Right forelimb (tissue), 1 donor: Measurements from ENCODE around the gene TMC4.
A peak's percentile ranks its signal among the peaks of the same experiment; 100 is the strongest.
"Not testable (repeated sequence)": the region's sequence is repeated elsewhere in the genome, so short reads cannot be mapped to it uniquely, and the experiment has no call there.

Source experiments
- DNase-seq: peaks from one replicate; pipeline ENCODE4 v3.0.0-alpha.2; 2018

TMC4 gene

DNA sequence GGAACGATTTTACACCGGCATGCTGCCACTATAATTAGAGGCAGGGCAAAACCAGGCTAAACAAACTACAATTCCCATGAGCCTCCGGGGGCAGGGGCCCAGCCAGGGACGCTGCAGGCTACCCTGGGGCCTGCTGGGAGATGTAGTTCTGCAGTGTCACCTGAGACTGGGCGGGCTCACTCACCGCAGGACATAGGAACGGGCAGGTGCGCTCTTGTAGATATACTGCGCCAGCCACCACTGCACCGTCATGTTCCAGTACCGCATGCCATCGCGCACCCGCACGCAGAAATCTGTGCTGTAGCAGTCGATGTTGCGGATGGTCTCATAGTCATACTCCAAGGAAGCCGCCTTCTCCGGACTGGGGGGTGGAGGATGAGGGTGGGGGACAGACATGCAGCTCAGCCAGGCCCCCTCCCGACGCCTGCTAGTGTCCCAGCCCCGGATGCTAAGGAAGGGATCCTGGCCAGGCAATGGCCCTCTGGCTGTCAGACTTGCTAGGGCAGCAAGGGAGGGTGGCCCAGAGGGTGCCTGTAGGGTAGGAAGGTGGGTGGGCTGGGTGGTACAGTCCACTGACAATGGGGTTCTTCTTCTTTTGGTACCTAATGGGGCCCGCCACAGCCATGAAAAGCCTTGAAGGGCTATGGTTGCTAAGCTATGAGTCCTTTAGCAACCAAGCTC is 5.8 kb upstream of the TMC4 start:
- no peak for DNase-seq

DNA sequence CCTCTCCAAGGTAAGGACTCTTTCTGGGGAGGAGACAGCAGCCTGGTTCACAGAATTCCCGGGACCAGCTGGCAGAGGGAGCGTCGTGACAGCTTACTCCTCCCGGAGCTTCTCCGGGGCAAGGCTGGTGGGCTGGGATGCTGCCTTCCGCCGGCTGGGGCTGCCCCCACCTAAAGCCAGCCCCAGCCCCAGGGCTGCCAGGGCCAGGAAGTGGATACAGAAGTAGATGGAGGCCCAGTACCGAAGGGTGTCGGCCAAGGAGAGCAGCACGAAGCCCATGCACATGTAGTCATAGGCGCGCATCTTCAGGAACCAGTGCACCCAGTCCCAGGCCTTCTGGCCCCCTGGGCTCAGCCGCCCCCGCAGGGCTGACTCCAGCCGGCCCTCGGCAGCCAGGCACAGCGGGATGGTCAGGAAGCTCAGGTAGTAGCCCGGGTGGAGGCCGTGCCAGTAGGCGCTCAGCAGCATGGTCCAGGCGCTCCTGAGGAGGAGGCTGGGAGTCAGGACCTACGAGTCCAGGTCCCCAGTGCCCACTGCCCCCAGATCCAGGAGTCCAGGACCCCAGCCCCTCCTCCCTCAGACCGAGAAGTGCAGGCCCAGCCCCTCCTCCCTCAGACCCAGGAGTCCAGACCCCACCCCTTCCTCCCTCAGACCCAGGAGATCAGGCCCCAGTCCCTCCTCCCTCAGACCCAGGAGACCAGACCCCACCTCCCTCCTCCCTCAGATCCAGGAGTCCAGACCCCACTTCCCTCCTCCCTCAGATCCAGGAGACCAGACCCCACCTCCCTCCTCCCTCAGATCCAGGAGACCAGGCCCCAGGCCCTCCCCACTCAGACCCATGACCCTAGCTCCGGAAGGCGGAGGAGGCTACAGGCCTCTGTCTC is 1.2 kb upstream of the TMC4 start:
- DNase-seq, result no peak

DNA sequence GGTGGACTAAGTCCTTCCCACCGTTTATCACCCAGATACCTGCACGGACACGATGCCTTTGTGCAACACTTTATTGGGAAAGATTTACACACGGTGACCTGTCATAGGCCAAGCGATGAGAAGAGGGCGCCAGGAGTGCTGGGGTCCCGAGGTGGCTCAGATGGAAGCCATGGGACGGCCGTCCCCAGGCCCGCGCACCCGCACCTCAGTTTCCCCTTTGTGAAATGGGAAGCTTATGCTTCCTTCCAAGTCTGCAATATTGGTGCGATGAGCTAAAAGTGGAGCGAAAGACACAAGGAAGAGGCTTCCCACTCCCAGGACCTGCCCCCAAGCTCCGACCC is 369 bp upstream of the TMC4 start:
- DNase-seq, result no peak

DNA sequence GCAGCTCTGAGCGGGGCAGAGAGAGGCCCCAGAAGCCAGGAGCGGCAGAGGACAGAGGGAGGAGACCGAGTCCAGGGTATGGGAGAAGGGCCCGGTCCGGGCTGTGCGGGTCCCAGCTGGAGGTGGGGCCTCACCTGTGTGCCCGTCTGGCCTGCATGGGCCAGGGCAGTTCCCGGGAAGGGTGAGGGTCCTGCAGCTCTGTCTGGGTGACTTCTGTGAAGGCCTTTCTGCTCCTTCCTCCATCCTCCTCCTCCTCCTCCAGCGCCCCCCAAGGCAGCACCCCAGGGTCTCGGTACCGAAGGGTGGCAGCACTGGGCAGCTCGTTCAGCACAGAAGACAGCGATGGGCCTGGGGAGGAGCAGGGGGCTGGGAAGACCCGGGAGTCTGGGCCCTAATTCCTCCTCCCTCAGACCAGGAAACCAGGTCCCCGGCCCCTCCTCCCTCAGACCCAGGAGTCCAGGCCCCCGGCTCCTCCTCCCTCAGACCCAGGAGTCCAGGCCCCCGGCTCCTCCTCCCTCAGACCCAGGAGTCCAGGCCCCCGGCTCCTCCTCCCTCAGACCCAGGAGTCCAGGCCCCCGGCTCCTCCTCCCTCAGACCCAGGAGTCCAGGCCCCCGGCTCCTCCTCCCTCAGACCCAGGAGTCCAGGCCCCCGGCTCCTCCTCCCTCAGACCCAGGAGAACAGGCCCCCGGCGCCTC is 1.1 kb downstream of the TMC4 start:
- not testable (repeated sequence) for DNase-seq

DNA sequence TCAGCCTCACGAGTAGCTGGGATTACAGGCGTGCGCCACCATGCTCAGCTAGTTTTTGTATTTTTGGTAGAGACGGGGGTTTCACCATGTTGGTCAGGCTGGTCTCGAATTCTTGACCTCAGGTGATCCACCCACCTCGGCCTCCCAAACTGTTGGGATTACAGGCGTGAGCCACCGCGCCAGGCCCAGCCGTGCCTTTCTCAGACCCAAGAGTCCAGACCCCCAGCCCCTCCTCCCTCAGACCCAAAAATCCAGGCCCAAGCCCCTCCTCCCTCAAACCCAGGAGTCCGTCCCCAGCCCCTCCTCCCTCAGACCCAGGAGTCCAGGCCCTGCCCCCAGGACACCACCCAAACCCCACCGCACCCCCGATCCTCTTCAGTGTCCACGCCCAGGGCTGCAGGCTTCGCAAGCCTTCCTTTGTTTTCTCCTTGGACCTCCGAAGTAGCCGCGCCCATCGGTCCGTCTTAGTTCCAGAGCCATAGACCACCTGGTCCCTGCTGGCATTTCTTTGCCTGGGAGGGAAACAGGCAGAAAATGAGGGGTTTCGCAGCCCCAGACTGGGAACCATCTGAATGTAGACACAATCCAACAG is 3.7 kb downstream of the TMC4 start:
- DNase-seq, result no peak

DNA sequence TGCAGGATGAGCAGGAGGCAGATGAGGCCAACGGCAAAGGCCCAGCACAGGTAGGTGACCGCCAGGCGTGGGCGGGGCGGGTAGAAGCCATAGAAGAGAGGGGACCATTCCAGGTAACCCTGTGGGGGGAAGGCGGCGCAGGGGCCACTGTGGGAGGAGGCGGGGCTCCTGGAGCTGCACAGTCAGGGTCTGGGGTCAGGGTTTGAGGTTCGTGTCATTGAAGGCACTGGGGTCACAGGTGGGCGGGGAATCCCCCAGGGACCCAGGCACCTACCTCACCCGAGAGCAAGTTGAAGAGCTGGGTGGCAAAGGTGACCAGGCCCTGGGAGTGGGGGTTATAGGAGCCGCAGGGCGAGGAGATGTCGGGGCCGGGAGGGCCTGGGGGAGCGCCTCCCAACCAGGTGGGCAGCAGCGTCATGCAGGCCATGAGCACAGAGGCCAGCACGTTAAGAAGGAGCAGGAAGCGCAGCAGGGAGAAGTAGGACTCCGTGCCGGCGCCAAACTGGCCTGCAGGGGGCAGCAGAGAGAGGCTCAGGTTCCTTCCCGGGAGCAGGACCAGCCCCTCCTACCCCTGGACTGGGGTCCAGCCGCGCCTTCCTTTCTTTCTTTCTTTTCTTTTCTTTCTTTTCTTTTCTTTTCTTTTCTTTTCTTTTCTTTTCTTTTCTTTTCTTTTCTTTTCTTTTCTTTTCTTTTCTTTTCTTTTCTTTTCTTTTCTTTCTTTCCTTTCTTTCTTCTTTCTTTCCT is 4.6 kb downstream of the TMC4 start:
- peak; percentile 96 for DNase-seq

DNA sequence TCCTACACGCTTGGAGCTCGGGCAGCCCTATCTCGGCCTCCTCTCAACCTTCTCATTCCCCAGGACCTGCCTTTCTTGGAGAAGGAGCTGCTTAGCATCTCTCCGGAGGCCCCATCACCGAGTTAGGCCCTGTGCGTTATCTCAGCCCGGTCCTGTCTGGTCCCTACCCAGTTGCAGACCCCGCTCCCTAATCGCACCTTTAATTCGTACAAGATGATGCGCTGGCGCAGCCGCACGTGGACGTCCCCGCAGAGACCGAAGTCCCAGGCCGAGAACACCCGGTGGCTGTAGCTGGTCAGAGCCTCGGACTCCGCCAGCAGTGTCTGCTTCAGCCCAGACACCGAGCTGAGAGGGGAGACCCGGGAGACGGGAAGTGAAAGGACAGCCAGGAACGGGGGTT is 7.7 kb downstream of the TMC4 start:
- no peak for DNase-seq

DNA sequence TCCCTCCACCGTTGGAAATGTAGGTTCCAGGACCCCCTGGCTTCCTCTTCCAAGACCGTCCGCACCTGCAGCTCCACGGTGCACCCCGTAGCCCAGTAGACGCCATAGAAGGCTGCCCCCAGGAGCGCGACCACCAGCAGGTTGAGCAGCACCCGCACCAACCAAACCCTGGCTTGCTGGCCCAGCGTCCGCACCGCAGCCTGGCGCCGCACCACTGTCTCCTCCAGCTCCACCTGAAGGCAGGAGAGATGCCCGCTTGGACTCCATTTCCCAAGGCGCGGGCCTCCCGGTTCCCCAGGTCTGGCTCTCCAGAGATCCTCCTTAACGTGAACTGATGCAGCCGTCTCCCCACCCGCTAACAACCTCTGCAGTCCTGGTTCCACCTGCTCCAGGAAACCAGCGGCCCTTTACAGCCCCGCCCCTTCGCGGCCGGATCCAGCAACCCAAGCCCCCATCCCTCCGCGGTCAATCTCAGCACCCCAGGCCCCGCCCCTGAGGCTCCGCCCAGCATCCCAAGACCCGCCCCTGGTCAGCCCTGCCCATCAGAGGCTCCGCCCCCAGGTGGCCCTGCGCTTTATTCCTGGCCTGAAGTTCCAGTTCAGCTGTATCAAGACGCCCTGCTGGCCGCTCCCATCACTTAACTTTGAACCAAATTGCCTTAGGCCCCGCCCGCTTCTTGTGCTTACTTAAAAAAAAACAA is 8.4 kb downstream of the TMC4 start:
- no peak for DNase-seq

DNA sequence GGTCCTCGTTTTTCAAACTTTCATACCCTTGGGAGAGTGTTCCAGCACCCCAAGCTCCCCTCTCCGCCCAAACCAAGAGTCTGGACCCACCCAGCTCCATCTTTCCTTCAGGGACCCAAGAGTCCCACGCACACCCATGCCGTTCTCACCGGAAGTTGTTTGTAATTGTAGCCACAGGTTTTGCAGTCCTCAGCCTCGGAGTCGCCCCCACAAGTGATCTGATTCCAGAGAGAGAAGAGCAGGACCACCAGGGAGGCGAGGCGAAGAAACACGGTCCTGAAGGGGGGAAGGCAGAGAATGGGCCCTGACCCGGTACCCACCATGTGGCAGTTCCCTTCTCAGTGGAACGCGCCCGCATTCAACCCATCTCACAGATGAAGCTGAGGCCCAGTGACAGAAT is 10.1 kb downstream of the TMC4 start:
- no peak for DNase-seq

DNA sequence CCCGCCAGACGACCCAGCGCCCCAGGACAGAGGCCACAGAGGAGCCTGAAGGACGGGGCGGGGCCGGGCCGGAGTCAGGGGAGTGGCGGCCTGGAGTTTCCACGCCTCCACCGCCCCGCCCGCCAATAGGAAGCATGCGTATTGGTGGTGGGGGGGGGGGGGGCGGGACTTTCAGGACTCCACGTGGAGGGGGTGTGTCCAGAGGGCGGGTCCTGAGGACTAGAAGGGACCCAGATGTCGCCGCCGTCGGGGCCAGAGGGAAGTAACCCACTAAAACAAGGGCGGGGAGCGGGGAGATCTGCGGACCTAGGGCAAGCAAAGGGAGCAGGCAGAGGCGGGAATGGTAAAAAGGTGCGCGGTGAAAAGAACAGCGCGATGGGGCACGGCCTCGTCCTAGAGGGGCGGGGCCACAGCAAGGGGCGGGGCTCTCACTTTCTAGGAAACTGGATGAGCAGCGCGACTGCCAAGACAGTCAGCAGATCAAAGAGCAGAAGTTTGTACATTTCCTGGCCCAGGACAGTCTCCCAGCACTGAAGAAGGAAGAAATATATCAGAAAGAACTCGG is 10.6 kb downstream of the TMC4 start:
- peak; percentile 81 for DNase-seq

DNA sequence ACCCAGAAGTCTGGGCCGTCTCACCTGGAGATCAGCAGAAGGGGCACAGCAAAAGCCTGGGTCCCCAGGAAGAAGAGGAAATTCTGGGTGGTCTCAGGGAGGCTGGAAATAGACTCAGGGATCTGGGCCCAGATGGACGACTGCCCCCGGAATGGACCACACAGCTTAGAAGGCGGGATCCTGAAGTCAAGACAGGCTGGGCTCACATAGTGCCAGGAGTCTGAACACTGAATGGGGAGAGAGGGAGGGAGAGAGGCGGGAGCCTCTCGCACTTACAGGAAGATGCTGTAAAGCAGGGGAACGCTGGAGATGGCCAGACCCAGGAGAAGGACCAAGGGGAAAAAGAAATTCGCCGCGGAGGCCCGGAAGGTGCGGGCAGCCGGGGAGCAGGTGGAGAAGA is 12.1 kb downstream of the TMC4 start:
- DNase-seq, result no peak

DNA sequence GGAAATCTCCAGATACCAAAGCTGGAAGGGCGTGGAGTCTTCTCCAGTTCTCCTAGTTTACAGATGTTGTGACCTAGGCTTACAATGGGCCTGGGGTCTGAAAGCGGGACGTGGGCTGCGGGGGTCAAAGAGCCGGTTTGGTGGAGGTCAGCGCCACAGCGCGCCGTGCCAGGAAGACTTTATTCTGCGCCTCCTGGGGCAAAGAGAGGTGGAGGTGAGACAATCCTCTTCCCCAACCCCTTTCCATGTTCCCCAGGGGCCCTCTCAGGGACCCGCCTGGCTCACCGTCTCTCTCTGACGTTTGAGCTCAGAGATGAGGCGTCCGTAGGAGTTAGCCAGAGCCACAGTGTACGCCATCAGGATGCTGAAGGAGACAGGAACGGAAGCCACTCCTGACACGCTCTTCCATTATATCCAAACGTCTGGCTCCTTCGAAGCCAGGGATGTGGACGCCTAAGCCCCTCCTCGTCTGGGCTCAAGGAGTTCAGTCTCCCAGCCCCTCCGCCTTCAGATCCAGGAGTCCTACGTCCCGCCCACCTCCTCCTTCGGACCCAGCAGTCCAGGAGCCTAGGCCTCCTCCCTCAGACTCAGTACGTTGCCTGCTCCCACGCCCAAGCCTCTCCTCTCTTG is 12.7 kb downstream of the TMC4 start:
- no peak for DNase-seq

DNA sequence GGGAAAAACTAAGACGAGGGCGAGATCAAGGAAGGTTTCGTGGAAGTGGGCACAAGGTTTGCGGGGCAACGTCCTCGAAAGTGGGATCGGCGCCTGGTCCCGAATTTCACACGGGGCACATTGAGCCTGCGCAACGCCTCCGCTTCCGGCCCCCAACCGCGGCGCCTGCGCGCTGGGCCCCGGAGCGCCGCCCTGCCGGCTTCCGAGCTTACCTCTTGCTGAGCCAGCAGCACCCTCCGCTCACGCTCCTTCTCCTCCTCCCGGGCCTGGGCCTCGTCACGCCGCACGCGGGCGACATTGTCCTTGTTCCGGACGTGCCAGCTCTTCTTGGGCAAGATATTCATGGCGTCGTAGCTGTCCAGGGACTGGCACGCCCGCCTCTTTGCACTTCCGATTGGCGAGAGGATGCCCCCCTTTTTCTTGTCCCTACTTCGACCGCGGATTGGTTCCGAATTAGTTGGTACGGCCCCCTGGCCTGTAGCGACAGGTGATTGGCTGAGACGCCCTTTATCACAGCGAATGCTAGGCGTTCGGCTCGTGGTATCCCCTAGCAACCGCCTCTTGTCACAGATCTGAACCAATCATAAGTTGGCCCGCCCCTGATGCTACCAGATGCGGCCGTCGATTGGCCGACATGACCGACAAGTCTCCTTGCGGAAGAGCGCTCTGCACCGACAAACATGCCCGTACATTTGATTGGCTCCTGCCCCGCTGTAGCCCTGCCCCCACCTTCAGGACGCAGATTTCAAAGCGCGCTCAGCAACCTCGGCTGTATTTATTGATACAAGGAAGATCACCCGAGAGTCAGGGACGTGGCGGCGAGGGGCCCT is 13.4 kb downstream of the TMC4 start, which contains the start of gene LENG1:
TSS of gene LENG1 (minus strand) at position 370 of the 830 bp plus-strand sequence. CDS start at position 344, 26 bp downstream.
- peak; percentile 98 for DNase-seq

DNA sequence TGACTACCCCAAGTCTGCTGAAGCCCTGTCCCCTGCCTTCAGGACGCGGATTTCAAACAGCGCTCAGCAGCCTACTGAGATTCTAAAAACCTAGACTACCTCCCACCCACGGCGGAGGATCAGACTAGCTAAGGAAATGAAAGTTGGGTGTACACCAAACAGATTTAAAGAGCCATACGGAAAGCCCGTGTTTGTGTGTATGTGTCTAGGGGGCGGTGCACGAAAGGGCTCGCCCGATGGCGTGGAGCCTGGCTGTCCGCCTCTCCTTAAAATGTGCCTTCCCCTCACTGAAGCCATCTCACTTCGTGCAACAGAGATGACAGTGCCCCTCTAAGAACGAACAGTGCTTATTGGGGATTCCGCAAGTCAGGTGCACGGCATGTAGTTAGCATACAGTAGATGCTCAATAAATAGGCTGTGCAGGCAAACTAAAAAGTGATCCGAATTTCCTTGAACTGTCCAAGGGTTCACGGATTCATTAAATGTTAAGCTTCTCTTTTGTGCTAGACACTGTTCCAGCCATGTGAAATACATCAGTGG is 14.1 kb downstream of the TMC4 start:
- no peak for DNase-seq

DNA sequence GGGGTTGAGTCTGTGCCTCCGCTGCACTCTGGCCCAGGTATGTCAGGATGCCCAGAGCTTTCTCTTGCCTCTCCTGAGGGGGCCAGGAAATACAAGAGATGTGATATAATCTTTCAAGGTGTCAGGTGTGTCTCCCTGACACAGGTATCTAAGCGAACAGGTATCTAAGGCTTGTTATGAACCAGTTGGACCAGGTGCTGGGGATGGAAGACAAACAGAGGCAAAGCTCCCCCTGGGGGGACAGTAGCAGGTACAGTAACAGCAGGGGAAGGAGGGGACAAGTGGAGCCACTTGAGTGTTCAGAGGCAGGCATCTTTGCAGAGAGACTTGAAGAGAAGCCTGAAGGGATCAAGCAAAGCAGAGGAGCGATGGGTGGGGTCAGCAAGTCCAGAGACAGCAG is 16.0 kb downstream of the TMC4 start:
- DNase-seq, result no peak

DNA sequence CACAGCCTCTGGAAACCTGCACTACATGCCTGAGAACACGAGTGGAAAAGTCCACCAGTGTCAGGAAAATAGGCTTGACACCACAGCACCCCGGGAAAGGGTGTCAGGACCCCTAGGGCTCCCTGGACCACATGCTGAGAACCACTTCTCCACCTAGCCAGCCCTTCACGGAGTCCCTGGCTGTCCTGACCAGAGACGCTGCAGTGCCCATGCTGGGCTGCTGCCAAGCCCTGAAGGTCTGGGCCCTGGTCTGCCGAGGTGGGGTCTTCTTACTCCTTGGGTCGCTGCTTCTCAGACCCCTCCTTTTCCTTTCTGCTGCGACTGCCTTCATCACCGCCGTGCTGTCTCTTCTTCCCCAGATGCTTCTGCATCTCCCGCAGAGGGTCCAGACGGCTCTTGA is 16.5 kb downstream of the TMC4 start:
- no peak for DNase-seq

DNA sequence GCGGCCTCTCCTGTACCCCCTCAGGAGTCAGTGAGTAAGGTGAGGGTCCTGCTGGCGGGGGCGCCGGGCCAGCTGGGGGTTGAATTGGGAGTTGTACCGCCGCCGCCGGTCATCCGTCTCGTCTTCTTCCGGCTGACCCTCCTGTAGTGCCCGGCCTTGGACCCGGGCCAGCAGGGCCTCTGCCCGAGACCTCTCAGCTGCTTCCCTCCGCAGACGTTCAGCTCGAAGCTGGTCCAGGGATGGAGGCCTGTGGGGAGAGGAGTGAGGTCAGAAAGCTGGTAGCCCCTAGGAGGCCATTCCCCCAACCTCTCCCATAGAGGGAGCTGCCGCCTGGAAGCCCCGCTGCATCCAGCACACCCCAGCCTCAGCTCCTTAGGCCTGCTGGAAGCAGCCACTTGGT is 17.3 kb downstream of the TMC4 start:
- no peak for DNase-seq

DNA sequence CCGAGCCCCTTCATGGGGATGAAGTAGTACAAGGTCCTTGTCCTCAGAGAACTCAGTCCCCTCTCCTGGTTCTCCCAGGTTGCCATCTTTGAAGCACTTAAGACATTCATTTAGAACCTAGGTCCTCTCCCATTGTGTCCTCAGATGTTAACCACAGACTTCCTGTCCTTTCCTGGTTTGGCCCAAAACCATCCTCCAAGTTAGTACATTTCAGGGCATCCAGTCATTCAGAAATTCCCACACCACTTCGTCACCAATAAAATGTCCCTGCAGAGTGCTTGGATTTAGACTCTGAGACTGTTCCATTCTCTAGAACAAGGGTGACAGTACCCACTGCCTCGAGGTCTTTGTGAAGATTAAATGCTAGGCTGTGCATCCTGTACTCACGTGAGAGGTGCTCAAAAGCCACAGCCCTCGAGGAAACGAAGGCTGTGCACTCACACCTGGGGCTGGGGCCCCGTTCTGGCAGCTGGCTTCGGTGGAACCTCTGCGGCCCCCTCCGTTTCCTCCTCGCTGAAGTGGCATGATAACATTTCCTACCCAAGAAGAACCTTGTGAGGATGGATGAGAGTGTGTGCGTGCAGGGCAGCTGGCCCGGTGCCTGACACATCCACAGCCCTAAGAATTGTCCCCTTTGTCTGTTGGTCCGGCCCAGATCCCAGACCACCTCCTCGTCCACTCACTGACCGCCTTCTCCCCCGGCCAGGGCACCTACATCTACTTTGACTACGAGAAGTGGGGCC is 18.2 kb downstream of the TMC4 start:
- no peak for DNase-seq

DNA sequence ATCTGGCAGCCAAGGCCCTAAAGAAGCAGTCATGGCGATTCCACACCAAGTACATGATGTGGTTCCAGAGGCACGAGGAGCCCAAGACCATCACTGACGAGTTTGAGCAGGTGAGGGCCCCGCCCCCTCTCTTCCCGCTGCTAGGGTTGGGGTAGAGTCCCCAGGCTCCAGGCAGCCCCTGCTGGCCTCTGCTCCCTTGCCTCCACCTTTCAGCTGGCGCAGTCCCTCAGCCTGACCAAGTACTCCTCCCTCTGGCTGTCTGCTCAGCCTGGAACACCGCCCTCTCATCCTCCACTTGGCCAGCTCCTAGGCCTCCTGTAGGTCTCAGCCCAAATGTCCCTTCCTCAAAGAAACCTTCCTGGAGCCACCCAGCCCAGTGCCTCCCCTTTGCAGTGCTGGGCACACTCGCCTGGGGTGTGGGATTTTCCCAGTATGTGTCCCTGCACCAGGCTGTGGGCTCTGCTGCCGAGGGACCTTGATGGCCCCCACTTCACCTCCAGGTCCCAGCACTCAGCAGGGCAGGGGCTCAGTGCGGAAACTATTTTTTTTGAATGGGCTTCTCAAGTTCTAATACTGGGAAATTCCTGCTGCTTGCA is 19.1 kb downstream of the TMC4 start:
- no peak for DNase-seq
